HG03064 (cell line): ENCODE data around the gene SEMA4A.
"Not testable (repeated sequence)": the region's sequence is repeated elsewhere in the genome, so short reads cannot be mapped to it uniquely, and the experiment has no call there.

ENCODE experiments used
- ATAC-seq: cut with Tn5 transposase; IDR thresholded peaks from one replicate; pipeline ENCODE4 v1.9.1; 2021; ENCODE audit warnings: low read depth; ENCODE audit not compliant: unreplicated experiment

SEMA4A gene

GRCh38 chr1:156153362-156153761, at the start of gene SEMA4A:
TSS of gene SEMA4A (plus strand) at chr1:156153585. CDS start at chr1:156154579, 994 bp downstream.
- no peak for ATAC-seq

GRCh38 chr1:156104065-156104810, 49.1 kb upstream of the SEMA4A start:
- no peak for ATAC-seq

- no peak for ATAC-seq
These were observed 48.2 kb upstream of the SEMA4A start for GRCh38 chr1:156104861-156105832.

GRCh38 chr1:156106624-156107488, 46.5 kb upstream of the SEMA4A start:
- ATAC-seq: no peak

- ATAC-seq: no peak
These were observed 45.3 kb upstream of the SEMA4A start for GRCh38 chr1:156108057-156108456.

- ATAC-seq: no peak
These were observed 44.6 kb upstream of the SEMA4A start for GRCh38 chr1:156108664-156109241.

GRCh38 chr1:156110252-156110651, 43.1 kb upstream of the SEMA4A start:
- ATAC-seq: no peak

- no peak for ATAC-seq
These were observed 41.9 kb upstream of the SEMA4A start for GRCh38 chr1:156111355-156111962.

- ATAC-seq: no peak
These were observed 40.9 kb upstream of the SEMA4A start for GRCh38 chr1:156112276-156113137.

GRCh38 chr1:156113282-156113950, 40.0 kb upstream of the SEMA4A start:
- ATAC-seq: no peak

GRCh38 chr1:156114101-156114918, 39.1 kb upstream of the SEMA4A start, which contains the start of gene LMNA:
TSS of gene LMNA (plus strand) at chr1:156114711. CDS start at chr1:156114919, 208 bp downstream.
- ATAC-seq: no peak

- ATAC-seq: no peak
These were observed 38.4 kb upstream of the SEMA4A start for GRCh38 chr1:156114919-156115513.

- no peak for ATAC-seq
These were observed 37.6 kb upstream of the SEMA4A start for GRCh38 chr1:156115514-156116374.

GRCh38 chr1:156116731-156117130, 36.7 kb upstream of the SEMA4A start:
- not testable (repeated sequence) for ATAC-seq

GRCh38 chr1:156117414-156118176, 35.8 kb upstream of the SEMA4A start:
- ATAC-seq: no peak
